Effector memory CD8-positive, alpha-beta T cell (primary cell): ENCODE measurements around the gene CD200R1L.
A peak's percentile ranks its signal among the peaks of the same experiment; 100 is the strongest.

Experiments
- ATAC-seq: fragments of 150-1000 bp; cut with Tn5 transposase; replicated peaks from 2 replicates; pipeline ENCODE4 v1.10.0; 2021; ENCODE audit warnings: mild to moderate bottlenecking, moderate library complexity
- DNase-seq, 3 experiments: peaks; one replicate each; pipeline ENCODE4 v3.0.0; 2021
- H3K27ac Mint-ChIP-seq, 2 donors: one replicate each; pipeline ENCODE4 v1.8.0; 2022; ENCODE audit warnings: mild to moderate bottlenecking in 2 of 2, mixed read lengths in 2 of 2, moderate library complexity in 2 of 2
- H3K27me3 Mint-ChIP-seq, 2 donors: one replicate each; pipeline ENCODE4 v1.8.0; 2022; ENCODE audit warnings: mixed read lengths in 2 of 2
- H3K36me3 Mint-ChIP-seq: one replicate; pipeline ENCODE4 v1.8.0; 2022; ENCODE audit warnings: mild to moderate bottlenecking, moderate library complexity, mixed read lengths; ENCODE audit not compliant: insufficient read depth
- H3K4me1 Mint-ChIP-seq, 2 donors: one replicate each; pipeline ENCODE4 v1.8.0; 2022; ENCODE audit warnings: low read depth in 2 of 2, mixed read lengths in 2 of 2
- H3K4me3 Mint-ChIP-seq, 2 donors: one replicate each; pipeline ENCODE4 v1.8.0; 2022; ENCODE audit warnings: mild to moderate bottlenecking in 2 of 2, mixed read lengths in 2 of 2, moderate library complexity in 2 of 2
- H3K9me3 Mint-ChIP-seq, 2 donors: one replicate each; pipeline ENCODE4 v1.8.0; 2022; ENCODE audit warnings: mixed read lengths in 2 of 2
- total RNA-seq, 9 experiments: gene quantifications; one replicate each; lab custom pipeline; 2026; lab: John Stamatoyannopoulos, UW

Gene CD200R1L, protein sequence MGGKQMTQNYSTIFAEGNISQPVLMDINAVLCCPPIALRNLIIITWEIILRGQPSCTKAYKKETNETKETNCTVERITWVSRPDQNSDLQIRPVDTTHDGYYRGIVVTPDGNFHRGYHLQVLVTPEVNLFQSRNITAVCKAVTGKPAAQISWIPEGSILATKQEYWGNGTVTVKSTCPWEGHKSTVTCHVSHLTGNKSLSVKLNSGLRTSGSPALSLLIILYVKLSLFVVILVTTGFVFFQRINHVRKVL
- total RNA-seq: 0 to 0.06 (median 0) reads per million in 9 experiments

DNA sequence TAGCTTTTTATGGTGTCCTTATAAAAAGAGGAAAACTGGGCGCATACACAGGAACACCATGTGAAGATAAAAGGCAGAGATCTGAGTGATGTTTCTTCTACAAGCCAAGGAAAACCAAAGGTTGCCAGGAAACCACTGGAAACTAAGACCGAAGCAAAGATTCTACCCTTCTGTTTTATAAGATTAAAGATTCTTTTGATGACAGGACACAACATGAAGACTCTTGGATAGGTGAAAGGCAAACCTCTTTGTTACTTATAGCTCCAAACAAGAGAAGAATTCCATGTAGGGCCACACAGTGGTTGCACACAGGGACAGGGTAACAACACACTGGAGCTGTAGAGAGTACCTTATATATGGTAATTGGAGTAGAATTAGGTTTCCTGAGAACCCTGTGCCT, at the start of gene CD200R1L:
Gene CD200R1L (minus strand): TSS at position 101 of the 400 bp plus-strand sequence. CDS start 17,497 bp downstream, outside the sequence.
- Mint-ChIP-seq H3K4me3 (peak within 1 kb of the TSS; percentile 14 to 59), H3K9me3 (peaks cover 6 to 8% of the 10 kb centered on the region in 2 donors), H3K27ac (peak within 1 kb of the TSS; percentile 14 to 92), H3K36me3 (no peaks in the 10 kb centered on the region), H3K4me1 (peaks cover 22 to 29% of the 10 kb centered on the region in 2 donors), H3K27me3 (no peaks in the 10 kb centered on the region)
- ATAC-seq (no peak), DNase-seq (no peak)

DNA sequence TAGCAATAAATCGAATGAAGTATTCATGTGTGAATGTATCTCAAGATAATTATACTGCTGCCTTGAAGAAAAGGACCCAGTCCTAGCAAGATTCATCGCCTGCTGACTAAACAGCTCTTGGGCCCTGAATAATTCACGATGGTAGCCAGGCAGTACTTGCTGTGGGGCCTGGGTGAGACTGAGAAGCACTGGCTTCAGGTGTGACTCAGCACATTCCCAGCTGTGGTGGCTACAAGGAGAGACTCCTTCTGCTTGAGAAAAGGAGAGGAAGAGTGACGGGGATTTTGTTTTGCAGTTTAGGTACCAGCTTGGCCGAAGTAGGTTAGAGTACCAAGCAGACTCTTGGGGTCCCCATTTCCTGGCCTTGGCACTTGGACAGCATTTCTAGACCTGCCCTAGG, 47.6 kb upstream of the CD200R1L start:
- no peaks in the 10 kb centered on the region for H3K4me1 Mint-ChIP-seq

DNA sequence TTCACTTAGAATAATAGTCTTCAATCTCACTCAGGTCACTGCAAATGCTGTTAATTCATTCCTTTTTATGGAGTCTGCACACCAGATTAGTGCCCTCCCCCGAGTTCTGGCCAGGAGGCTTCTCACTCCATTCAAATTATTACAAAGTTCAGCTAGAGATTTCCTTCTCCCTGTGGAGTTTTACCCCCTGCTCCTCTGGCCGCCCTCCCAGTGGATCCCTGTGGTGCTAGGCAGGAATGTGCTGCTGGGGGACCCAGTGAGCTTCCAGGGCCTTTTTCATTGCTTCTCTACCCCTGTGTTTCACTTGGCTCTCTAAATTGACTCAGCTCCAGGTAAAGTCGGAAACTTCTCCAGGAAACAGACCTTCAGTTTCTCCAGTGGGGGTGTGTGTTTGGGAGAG, 42.7 kb upstream of the CD200R1L start:
- H3K9me3 Mint-ChIP-seq: no peaks in the 10 kb centered on the region
- H3K27ac Mint-ChIP-seq: no peak overlapping the region
- ATAC-seq (no peak), DNase-seq (no peak)
- peaks cover 27 to 31% of the 10 kb centered on the region in 2 donors for H3K27me3 Mint-ChIP-seq
- no peak overlapping the region for H3K4me3 Mint-ChIP-seq
- no peaks in the 10 kb centered on the region for H3K4me1 Mint-ChIP-seq
- H3K36me3 Mint-ChIP-seq: no peaks in the 10 kb centered on the region

More for the DNA sequence above, 47.6 kb upstream of the CD200R1L start:
- peaks cover 17 to 26% of the 10 kb centered on the region in 2 donors for H3K27me3 Mint-ChIP-seq
- H3K9me3 Mint-ChIP-seq: no peaks in the 10 kb centered on the region
- ATAC-seq: no peak
- no peak overlapping the region for H3K4me3 Mint-ChIP-seq
- no peaks in the 10 kb centered on the region for H3K36me3 Mint-ChIP-seq
- DNase-seq: no peak
- no peak overlapping the region for H3K27ac Mint-ChIP-seq

DNA sequence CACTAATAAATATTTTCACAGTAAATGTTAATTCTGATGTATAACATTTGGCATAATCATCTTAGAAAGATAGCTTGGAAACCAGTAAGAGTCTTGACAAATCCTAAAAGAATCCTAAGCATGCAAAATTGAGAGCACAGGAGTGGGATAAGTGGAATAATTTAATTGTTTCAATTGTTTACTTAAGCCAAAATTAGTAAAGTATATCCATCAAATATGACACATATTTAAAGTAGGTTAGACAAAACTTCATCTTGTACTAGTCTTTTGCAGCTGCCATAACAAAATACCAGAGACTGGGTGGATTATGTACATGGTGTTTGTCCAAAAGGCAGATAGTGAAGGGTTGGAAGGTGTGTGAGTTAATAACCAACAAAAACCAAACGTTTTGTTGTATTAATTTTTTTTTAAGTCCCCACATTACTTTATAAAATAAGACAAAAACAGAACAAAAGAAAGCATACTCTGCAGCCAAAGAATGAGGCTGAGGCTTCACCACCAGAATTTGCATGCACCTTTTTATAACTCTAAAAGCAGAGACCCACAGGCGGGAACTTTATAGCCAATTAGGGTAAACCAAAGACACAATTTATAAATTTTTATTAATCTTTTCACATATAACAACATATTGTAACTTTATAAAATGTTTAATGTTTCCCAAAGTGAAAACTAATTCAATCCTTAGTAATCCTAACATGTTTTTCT, 41.9 kb upstream of the CD200R1L start:
- no peak for ATAC-seq
- Mint-ChIP-seq H3K27me3 (peaks cover 27 to 31% of the 10 kb centered on the region in 2 donors), H3K4me1 (no peaks in the 10 kb centered on the region), H3K36me3 (no peaks in the 10 kb centered on the region), H3K27ac (no peak overlapping the region), H3K9me3 (no peaks in the 10 kb centered on the region), H3K4me3 (no peak overlapping the region)
- no peak for DNase-seq

DNA sequence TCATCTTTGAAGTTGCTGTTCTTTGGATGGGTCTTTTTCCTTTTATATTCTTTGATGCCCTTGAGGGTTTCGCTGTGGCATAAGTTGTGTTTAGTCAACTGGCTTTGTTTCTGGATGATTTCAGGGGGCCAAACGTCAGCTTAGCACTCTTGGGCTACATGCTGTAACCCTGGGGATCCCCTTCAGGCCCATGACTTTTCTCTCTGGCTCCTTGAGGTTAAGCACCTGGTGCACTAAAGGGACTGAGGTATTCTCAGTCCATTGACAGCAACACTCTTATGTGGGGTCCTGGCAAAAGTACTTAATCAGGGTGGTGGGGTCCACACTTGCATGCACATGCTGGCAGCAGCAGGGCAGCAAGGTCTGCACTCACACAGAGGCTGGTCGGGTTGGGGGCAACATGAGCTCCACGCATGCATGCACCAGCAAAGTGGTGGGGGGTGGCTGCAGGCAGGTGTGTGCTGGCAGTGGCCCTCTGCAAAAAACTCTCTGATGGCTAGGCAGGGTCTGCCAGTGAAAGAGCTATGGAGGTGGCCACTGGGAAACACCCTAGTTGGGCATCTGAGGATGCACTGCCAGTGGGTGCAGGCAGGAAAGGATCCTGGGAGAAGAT, 38.1 kb upstream of the CD200R1L start:
- peaks cover 6 to 19% of the 10 kb centered on the region in 2 donors for H3K27me3 Mint-ChIP-seq
- ATAC-seq: no peak
- H3K27ac Mint-ChIP-seq: peak overlapping the region in 1 of 2 donors; percentile 27
- H3K9me3 Mint-ChIP-seq: no peaks in the 10 kb centered on the region
- no peaks in the 10 kb centered on the region for H3K36me3 Mint-ChIP-seq
- no peak overlapping the region for H3K4me3 Mint-ChIP-seq
- no peak for DNase-seq
- H3K4me1 Mint-ChIP-seq: no peaks in the 10 kb centered on the region

DNA sequence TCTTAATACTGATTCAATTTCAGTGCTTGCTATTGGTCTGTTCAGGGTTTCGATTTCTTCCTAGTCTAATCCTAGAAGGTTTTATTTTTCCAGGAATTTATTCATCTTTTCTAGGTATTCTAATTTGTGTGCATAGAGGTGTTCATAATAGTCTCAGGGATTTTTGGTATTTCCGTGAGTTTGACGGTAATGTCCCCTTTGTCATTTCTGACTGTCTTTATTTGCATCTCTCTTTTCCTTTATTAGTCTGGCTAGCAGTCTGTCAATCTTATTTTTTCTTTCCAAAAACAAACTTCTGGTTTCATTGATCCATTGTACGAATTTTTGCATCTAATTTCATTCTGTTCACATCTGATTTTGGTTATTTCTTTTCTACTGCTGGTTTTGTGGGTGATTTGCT, 35.2 kb upstream of the CD200R1L start:
- Mint-ChIP-seq H3K36me3 (no peaks in the 10 kb centered on the region), H3K4me3 (no peak overlapping the region), H3K4me1 (no peaks in the 10 kb centered on the region)

DNA sequence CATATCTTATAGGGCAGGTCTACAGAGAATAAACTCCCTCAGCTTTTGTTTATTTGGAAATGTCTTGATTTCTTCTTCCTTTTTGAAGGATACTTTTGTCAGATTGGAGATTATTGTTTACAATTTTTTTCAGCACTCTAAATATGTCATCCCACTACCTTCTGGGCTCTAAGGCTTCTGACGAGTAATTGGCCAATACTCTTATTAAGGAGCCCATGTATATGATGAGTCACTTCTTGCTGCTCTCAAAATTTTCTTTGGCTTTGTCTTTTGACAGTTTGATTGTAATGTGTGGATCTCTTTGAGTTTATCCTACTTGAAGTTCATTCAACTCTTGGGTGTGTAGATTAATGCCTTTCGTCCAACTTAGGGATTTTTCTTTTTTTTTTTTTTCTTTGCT, 28.9 kb upstream of the CD200R1L start:
- no peak for DNase-seq
- ATAC-seq: no peak
- Mint-ChIP-seq H3K9me3 (peaks cover 2 to 9% of the 10 kb centered on the region in 2 donors), H3K4me3 (no peak overlapping the region), H3K4me1 (no peaks in the 10 kb centered on the region), H3K27me3 (no peaks in the 10 kb centered on the region), H3K27ac (no peak overlapping the region), H3K36me3 (no peaks in the 10 kb centered on the region)

More for the DNA sequence above, 35.2 kb upstream of the CD200R1L start:
- H3K9me3 Mint-ChIP-seq: no peaks in the 10 kb centered on the region
- H3K27ac Mint-ChIP-seq: no peak overlapping the region
- H3K27me3 Mint-ChIP-seq: peaks cover 0 to 9% of the 10 kb centered on the region in 2 donors
- ATAC-seq: no peak
- no peak for DNase-seq

DNA sequence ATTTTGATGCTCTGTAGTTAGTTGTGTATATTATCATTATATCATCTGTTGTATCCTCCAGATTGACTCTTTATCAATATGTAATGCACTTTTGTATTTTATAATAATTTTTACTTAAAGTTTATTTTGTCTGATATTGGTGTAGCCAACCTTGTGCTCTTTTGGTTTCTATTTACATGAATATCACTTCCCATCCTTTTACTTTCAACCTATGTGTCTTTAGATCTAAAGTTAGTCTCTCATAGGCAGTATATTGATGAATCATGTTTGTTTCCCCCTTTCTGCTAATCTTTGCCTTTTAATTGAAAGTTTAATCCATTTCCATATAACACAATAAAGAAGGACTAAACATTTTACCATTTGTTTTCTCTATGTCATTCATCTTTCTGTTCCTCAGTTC, 28.1 kb upstream of the CD200R1L start:
- no peaks in the 10 kb centered on the region for H3K36me3 Mint-ChIP-seq
- peaks cover 2 to 18% of the 10 kb centered on the region in 2 donors for H3K9me3 Mint-ChIP-seq
- no peaks in the 10 kb centered on the region for H3K4me1 Mint-ChIP-seq
- no peak overlapping the region for H3K27ac Mint-ChIP-seq
- DNase-seq (no peak), ATAC-seq (no peak)
- no peaks in the 10 kb centered on the region for H3K27me3 Mint-ChIP-seq
- H3K4me3 Mint-ChIP-seq: no peak overlapping the region

DNA sequence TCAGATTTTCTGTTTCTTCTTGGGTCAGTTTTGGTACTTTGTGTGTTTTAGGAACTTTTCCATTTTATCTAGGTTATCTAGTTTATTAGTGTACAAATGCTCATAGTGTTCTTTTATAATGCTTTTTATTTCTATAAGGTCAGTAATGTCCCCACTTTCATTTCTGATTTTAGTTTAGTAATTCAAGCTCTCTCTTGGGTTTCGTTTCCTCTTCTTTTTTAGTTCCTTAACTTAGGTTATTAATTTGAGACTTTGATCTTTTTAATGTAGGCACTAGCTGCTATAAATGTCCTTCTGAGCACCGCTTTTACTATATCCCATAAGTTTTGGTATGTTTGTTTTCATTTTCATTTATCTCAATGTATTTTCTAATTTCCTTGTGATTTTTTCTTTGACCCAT, 27.0 kb upstream of the CD200R1L start:
- DNase-seq: no peak
- H3K27ac Mint-ChIP-seq: no peak overlapping the region
- no peak overlapping the region for H3K4me3 Mint-ChIP-seq

DNA sequence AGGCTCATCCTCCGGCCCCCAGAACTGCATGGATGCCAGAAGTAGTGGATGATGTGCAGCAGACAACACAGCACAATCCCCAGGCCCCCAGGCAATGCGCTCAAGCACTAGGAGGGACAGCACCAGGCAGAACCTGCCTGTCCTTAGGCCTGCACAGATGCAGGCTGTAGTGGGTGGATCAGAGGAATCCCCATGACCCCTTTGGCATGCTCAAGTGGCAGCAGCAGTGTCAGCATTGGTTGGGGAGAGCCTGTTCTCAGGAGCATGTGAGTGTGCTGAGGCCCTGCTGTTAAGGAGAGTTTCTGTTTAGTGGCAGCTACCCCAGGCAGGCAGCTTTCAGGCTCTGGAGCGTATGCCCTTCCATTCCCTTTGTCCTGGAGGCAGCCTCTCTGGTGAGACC, 25.1 kb upstream of the CD200R1L start:
- peaks cover 4 to 24% of the 10 kb centered on the region in 2 donors for H3K9me3 Mint-ChIP-seq
- ATAC-seq (no peak), DNase-seq (no peak)
- H3K4me3 Mint-ChIP-seq: no peak overlapping the region
- H3K36me3 Mint-ChIP-seq: no peaks in the 10 kb centered on the region
- H3K4me1 Mint-ChIP-seq: no peaks in the 10 kb centered on the region
- no peaks in the 10 kb centered on the region for H3K27me3 Mint-ChIP-seq
- H3K27ac Mint-ChIP-seq: no peak overlapping the region

More for the DNA sequence above, 27.0 kb upstream of the CD200R1L start:
- Mint-ChIP-seq H3K9me3 (peaks cover 4 to 24% of the 10 kb centered on the region in 2 donors), H3K27me3 (no peaks in the 10 kb centered on the region), H3K4me1 (no peaks in the 10 kb centered on the region), H3K36me3 (no peaks in the 10 kb centered on the region)
- ATAC-seq: no peak

DNA sequence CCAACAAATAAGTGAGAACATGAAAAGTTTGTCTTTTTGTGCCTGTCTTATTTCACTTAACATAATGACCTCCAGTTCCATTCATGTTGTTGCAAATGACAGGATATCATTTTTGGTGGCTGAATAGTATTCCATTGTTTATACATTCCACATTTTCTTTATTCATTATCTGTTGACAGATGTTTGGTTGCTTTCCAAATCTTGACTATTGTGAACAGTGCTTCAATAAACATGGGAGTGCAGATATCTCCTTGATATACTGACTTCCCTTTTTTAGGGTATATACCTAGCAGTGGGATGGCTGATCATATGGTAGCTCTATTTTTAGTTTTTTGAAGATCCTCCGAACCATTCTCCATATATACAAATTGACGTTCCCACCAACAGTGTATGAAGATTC, 19.1 kb upstream of the CD200R1L start:
- Mint-ChIP-seq H3K9me3 (peaks cover 2 to 16% of the 10 kb centered on the region in 2 donors), H3K36me3 (no peaks in the 10 kb centered on the region), H3K27ac (no peak overlapping the region), H3K4me1 (peaks cover 0 to 2% of the 10 kb centered on the region in 2 donors), H3K4me3 (no peak overlapping the region), H3K27me3 (no peaks in the 10 kb centered on the region)
- ATAC-seq (no peak), DNase-seq (no peak)

DNA sequence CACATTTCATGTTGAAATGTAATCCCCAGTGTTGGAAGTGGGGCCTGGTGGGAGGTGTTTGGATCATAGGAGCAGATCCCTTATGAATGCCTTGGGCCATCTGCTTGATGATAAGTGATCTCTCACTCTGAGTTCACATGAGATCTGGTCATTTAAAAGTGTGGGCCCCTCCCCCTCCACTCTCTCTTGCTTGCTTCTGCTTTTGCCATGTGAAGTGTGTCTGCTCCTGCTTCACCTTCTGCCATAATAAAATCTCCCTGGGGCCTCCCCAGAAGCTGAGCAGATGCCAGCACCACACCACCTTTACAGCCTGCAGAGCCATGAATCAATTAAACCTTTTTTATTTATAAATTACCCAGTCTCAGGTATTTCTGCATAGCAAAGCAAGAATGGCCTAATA, 14.2 kb upstream of the CD200R1L start:
- peaks cover 30 to 31% of the 10 kb centered on the region in 2 donors for H3K4me1 Mint-ChIP-seq
- H3K9me3 Mint-ChIP-seq: no peaks in the 10 kb centered on the region
- DNase-seq (no peak), ATAC-seq (no peak)
- H3K4me3 Mint-ChIP-seq: no peak overlapping the region
- H3K27me3 Mint-ChIP-seq: no peaks in the 10 kb centered on the region
- H3K36me3 Mint-ChIP-seq: no peaks in the 10 kb centered on the region
- peak overlapping the region in 1 of 2 donors; percentile 18 for H3K27ac Mint-ChIP-seq

DNA sequence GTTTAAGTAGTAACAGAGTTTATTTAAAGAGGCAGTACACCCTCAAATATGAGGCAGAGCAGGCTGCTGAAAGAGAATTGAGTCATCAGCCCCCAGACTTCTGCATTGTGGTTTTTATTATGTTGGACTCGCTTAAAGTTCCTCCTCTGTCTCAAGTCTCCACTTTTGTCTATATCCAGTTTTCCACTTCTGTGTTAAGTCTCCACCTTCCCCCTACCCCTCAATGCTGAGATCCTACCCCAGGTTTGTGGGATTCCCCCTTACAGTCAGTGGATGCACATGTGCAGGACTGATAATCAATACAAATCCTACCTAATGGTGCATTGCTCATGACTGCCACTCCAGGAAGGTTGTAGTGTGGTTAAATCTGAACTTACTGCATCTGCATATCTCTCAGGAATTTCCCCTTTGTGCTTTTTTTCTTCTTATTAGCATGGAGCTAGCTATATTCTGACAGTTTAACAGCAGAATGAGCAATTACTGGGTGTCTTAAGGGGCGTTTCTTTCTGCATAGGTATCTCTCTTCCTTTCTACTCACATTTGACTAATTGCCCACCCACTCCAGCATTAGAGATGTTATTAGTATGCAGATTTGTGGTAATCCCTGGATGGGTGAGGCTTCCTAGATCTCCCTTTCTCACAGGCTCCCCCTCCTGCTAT, 11.9 kb upstream of the CD200R1L start:
- no peaks in the 10 kb centered on the region for H3K27me3 Mint-ChIP-seq
- DNase-seq: no peak
- no peaks in the 10 kb centered on the region for H3K36me3 Mint-ChIP-seq
- ATAC-seq: peak; percentile 49
- peak overlapping the region; percentile 54 to 58 for H3K4me3 Mint-ChIP-seq
- H3K27ac Mint-ChIP-seq: peak overlapping the region; percentile 36 to 80
- peaks cover 32% of the 10 kb centered on the region in 2 donors for H3K4me1 Mint-ChIP-seq
- no peaks in the 10 kb centered on the region for H3K9me3 Mint-ChIP-seq
